KBM-7 (cell line): ENCODE data around the gene PGA5.
"Not testable (repeated sequence)": the region's sequence is repeated elsewhere in the genome, so short reads cannot be mapped to it uniquely, and the experiment has no call there.

Source experiments
- DNase-seq: peaks from one replicate; pipeline ENCODE4 v3.0.0-alpha.2; 2015
- in situ Hi-C: fragments of 300-500 bp; cut with MboI; formaldehyde crosslinking; loops from 2 replicates; pipeline ENCODE4 v1.14.3; 2020; ENCODE audit warnings: low sequenced_read_pairs, low pct_unique_long_range_greater_than_20kb, mixed read lengths

The PGA5 gene

GRCh38 chr11:61219016-61219415 lies 22.0 kb upstream of the PGA5 start:
- in situ Hi-C loops, DNase-seq: not testable (repeated sequence)

GRCh38 chr11:61222047-61222446 lies 18.9 kb upstream of the PGA5 start, which contains the start of gene PGA4:
PGA4 (plus strand) TSS chr11:61222347; CDS start chr11:61222401, 54 bp downstream.
- DNase-seq, in situ Hi-C loops: not testable (repeated sequence)

GRCh38 chr11:61222692-61223091 lies 18.3 kb upstream of the PGA5 start:
- in situ Hi-C loops, DNase-seq: not testable (repeated sequence)

- DNase-seq, in situ Hi-C loops: not testable (repeated sequence)
Measured at GRCh38 chr11:61226457-61227137, 14.4 kb upstream of the PGA5 start.

GRCh38 chr11:61229458-61229857 lies 11.5 kb upstream of the PGA5 start:
- in situ Hi-C loops, DNase-seq: not testable (repeated sequence)

GRCh38 chr11:61231033-61231432 lies 9.9 kb upstream of the PGA5 start:
- in situ Hi-C loops, DNase-seq: not testable (repeated sequence)

- in situ Hi-C loops, DNase-seq: not testable (repeated sequence)
Measured at GRCh38 chr11:61231585-61231984, 9.4 kb upstream of the PGA5 start.

GRCh38 chr11:61232548-61233145 lies 8.3 kb upstream of the PGA5 start:
- in situ Hi-C loops, DNase-seq: not testable (repeated sequence)

- DNase-seq, in situ Hi-C loops: not testable (repeated sequence)
Measured at GRCh38 chr11:61237130-61237529, 3.8 kb upstream of the PGA5 start.

GRCh38 chr11:61240288-61240687 lies 687 bp upstream of the PGA5 start:
- in situ Hi-C loops, DNase-seq: not testable (repeated sequence)

GRCh38 chr11:61241526-61241925 lies 551 bp downstream of the PGA5 start:
- in situ Hi-C loops, DNase-seq: not testable (repeated sequence)

GRCh38 chr11:61245284-61245964 lies 4.4 kb downstream of the PGA5 start:
- in situ Hi-C loops, DNase-seq: not testable (repeated sequence)

GRCh38 chr11:61248071-61248470 lies 7.1 kb downstream of the PGA5 start:
- in situ Hi-C loops, DNase-seq: not testable (repeated sequence)

GRCh38 chr11:61249201-61249600 lies 8.2 kb downstream of the PGA5 start:
- in situ Hi-C loops, DNase-seq: not testable (repeated sequence)

GRCh38 chr11:61250796-61251765 lies 10.1 kb downstream of the PGA5 start:
- in situ Hi-C loops: not testable (repeated sequence)

GRCh38 chr11:61252332-61252731 lies 11.4 kb downstream of the PGA5 start:
- DNase-seq, in situ Hi-C loops: not testable (repeated sequence)

More at GRCh38 chr11:61250796-61251765, 10.1 kb downstream of the PGA5 start:
- not testable (repeated sequence) for DNase-seq

- DNase-seq: peak; percentile 71
- in situ Hi-C loops: no loop called here
Measured at GRCh38 chr11:61254403-61255025, 13.5 kb downstream of the PGA5 start.

GRCh38 chr11:61256710-61257482 lies 15.9 kb downstream of the PGA5 start:
- peak; percentile 57 for DNase-seq
- in situ Hi-C loops: no loop called here
